Measurements from ENCODE around the gene A3GALT2.

Gene A3GALT2

DNA sequence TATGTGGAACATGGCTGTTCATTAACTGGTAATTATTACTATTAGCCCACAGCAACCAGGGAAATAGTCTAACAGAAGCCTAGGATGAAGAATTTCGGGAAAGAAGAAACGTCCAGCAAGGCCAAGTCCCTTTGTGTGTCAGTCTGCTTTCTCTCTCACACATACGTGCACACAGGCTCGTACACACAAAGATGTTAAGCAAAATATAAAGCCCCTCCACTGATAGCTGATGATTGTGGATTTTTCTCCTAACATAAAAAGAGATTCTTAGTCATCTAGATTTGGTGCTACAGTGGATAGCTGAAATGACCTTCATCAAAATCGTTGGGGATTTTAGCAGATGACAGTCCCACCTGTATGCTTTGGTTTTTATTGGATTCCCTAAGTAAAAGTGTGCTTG lies 42.1 kb upstream of the A3GALT2 start:
- peaks cover 0 to 13% of the 10 kb centered on the region in 2 donors for H3K4me1 ChIP-seq (ENCODE audit: control insufficient read depth in 2 of 2, insufficient read depth in 2 of 2, low read length in 2 of 2)
- no peak overlapping the region for H3K4me3 ChIP-seq (ENCODE audit: low read length in 2 of 2)
- no peak overlapping the region for H3K27ac ChIP-seq (ENCODE audit: low read depth in 2 of 2, low read length in 2 of 2)
- no peaks in the 10 kb centered on the region for H3K36me3 ChIP-seq (ENCODE audit: control insufficient read depth in 2 of 2, insufficient read depth in 2 of 2, low read length in 2 of 2)
- H3K27me3 ChIP-seq (ENCODE audit: control insufficient read depth in 2 of 2, insufficient read depth in 2 of 2, low read length in 2 of 2): no peaks in the 10 kb centered on the region
- no peaks in the 10 kb centered on the region for H3K9me3 ChIP-seq (ENCODE audit: control insufficient read depth in 2 of 2, low read length in 2 of 2)
- no peak overlapping the region for H3K9ac ChIP-seq (ENCODE audit: low read depth in 1 of 2, low read length in 2 of 2)

DNA sequence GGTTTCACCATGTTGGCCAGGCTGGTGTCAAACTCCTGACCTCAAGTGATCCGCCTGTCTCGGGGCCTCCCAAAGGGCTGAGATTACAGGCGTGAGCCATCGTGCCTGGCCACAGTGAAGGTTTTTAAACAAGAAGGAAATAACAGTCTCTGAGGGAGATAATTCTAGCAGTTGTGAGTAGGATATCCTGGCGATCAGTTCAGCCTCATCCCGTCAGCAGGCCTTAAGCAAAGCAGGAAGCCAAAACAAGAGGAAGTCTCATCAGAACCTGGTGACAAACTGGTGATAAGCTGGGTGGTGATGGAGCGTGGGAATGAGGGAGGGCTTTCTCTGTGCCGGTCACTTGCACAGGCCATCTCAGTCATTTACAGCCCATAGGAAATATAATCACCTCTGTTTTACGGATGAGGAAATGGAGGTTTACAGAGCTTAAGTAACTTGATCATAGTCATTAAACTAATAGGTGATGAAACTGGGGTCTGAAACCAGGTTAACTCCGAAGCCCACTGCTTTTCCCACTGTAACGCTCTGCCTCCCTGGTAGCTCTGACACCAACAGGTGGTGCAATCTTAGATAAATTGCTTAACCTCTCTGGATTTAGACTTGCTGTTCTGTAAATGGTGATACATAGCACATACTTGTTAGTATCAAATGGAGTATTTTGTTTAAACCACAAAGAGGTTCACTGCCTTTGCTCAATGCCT lies 40.8 kb upstream of the A3GALT2 start:
- H3K27me3 ChIP-seq (ENCODE audit: control insufficient read depth in 2 of 2, insufficient read depth in 2 of 2, low read length in 2 of 2): no peaks in the 10 kb centered on the region
- no peaks in the 10 kb centered on the region for H3K36me3 ChIP-seq (ENCODE audit: control insufficient read depth in 2 of 2, insufficient read depth in 2 of 2, low read length in 2 of 2)
- H3K4me1 ChIP-seq (ENCODE audit: control insufficient read depth in 2 of 2, insufficient read depth in 2 of 2, low read length in 2 of 2): peaks cover 0 to 7% of the 10 kb centered on the region in 2 donors
- no peak overlapping the region for H3K4me3 ChIP-seq (ENCODE audit: low read length in 2 of 2)
- H3K27ac ChIP-seq (ENCODE audit: low read depth in 2 of 2, low read length in 2 of 2): no peak overlapping the region
- no peaks in the 10 kb centered on the region for H3K9me3 ChIP-seq (ENCODE audit: control insufficient read depth in 2 of 2, low read length in 2 of 2)
- no peak overlapping the region for H3K9ac ChIP-seq (ENCODE audit: low read depth in 1 of 2, low read length in 2 of 2)

DNA sequence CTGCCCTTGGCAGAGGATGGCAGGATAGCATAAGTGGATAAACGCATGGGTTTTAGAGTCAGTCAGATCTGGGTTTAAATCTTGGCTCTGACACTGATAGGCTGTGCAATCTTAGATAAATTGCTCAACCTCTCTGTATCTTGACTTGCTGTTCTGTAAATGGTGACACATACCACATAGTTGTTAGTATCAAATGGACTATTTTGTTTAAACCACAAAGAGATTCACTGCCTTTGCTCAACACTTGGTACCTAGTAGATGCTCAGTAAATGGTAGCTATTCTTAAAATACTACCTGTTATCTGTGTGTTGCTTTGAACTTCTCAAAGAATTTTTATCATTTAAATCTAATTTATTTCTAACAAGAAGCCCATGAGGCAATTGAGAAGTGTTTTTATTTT lies 39.5 kb upstream of the A3GALT2 start:
- Histone ChIP-seq H3K27me3 (ENCODE audit: control insufficient read depth in 2 of 2, insufficient read depth in 2 of 2, low read length in 2 of 2) (no peaks in the 10 kb centered on the region), H3K4me1 (ENCODE audit: control insufficient read depth in 2 of 2, insufficient read depth in 2 of 2, low read length in 2 of 2) (peaks cover 0 to 5% of the 10 kb centered on the region in 2 donors), H3K27ac (ENCODE audit: low read depth in 2 of 2, low read length in 2 of 2) (no peak overlapping the region), H3K9me3 (ENCODE audit: control insufficient read depth in 2 of 2, low read length in 2 of 2) (no peaks in the 10 kb centered on the region), H3K36me3 (ENCODE audit: control insufficient read depth in 2 of 2, insufficient read depth in 2 of 2, low read length in 2 of 2) (no peaks in the 10 kb centered on the region), H3K4me3 (ENCODE audit: low read length in 2 of 2) (no peak overlapping the region), H3K9ac (ENCODE audit: low read depth in 1 of 2, low read length in 2 of 2) (no peak overlapping the region)

- no peaks in the 10 kb centered on the region for H3K27me3 ChIP-seq (ENCODE audit: control insufficient read depth in 2 of 2, insufficient read depth in 2 of 2, low read length in 2 of 2)
- no peak overlapping the region for H3K4me3 ChIP-seq (ENCODE audit: low read length in 2 of 2)
- H3K36me3 ChIP-seq (ENCODE audit: control insufficient read depth in 2 of 2, insufficient read depth in 2 of 2, low read length in 2 of 2): no peaks in the 10 kb centered on the region
- peaks cover 0 to 5% of the 10 kb centered on the region in 2 donors for H3K4me1 ChIP-seq (ENCODE audit: control insufficient read depth in 2 of 2, insufficient read depth in 2 of 2, low read length in 2 of 2)
- no peaks in the 10 kb centered on the region for H3K9me3 ChIP-seq (ENCODE audit: control insufficient read depth in 2 of 2, low read length in 2 of 2)
- no peak overlapping the region for H3K27ac ChIP-seq (ENCODE audit: low read depth in 2 of 2, low read length in 2 of 2)
- H3K9ac ChIP-seq (ENCODE audit: low read depth in 1 of 2, low read length in 2 of 2): no peak overlapping the region
These were observed 39.0 kb upstream of the A3GALT2 start for GRCh38 chr1:33359931-33360330.

DNA sequence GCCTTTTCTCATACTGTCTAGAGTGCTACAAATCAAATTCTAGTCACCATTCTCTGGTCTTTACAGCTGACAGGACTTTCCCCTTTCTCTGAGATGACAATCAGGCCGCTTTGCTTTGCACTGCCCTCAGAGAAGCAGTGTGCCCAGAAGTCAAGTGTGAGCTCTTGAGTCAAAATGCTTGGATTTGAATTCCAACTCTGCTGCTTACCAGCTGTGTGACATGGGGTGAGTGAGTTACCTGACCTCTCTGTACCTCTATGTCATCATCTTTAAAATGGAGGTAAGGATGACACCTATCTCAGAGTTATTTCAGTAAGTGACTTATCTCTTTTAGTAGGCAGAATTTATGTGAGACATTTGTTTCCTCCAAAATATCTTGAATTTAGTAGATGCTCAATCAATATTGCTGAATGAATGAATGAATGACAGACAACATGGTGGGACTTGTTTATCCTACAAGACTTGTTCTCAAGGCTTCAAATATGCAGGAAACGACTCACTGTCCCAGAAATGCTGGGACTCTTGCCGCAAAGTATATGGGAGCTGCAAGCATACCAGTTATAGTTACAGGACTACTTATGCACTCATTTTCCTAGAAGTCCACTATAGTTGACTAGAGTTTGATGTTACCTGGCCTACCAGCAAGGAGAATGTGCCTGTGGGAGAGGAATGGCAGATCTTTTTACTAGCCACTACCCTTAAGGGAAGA lies 38.1 kb upstream of the A3GALT2 start:
- Histone ChIP-seq H3K9me3 (ENCODE audit: control insufficient read depth in 2 of 2, low read length in 2 of 2) (no peaks in the 10 kb centered on the region), H3K4me1 (ENCODE audit: control insufficient read depth in 2 of 2, insufficient read depth in 2 of 2, low read length in 2 of 2) (no peaks in the 10 kb centered on the region), H3K27me3 (ENCODE audit: control insufficient read depth in 2 of 2, insufficient read depth in 2 of 2, low read length in 2 of 2) (no peaks in the 10 kb centered on the region), H3K36me3 (ENCODE audit: control insufficient read depth in 2 of 2, insufficient read depth in 2 of 2, low read length in 2 of 2) (no peaks in the 10 kb centered on the region), H3K27ac (ENCODE audit: low read depth in 2 of 2, low read length in 2 of 2) (no peak overlapping the region), H3K9ac (ENCODE audit: low read depth in 1 of 2, low read length in 2 of 2) (no peak overlapping the region), H3K4me3 (ENCODE audit: low read length in 2 of 2) (no peak overlapping the region)

DNA sequence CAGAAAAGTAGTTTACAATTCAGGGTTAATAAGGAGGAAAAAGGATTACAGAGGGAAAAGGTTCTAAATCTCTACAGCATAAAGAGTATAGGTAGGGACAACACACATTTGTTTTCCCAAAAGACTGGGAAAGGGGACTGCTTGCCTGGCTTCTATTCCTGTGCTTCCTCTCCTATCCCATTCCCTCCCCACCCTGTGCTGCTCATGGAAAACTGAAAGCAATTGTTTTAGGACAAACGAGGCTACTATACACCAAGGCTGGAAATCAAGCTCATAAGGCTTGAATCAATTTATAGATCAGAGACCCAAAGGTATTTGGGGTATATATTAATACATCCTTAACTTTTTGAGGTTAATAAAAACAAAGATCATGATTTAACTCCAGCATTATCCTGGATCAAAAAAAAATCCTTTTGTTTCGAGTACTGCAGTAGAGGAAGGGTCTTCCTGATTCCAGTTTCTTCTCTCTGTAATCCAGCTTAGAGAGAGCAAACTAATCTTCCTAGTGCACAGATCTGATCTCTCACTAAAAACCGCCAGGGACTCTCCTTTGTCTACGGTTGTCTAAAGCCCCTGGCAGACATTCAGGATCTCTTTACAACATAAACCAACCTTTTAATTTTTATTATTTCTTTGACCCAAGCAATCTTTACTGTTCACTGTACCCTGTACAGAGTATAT lies 37.4 kb upstream of the A3GALT2 start:
- H3K4me1 ChIP-seq (ENCODE audit: control insufficient read depth in 2 of 2, insufficient read depth in 2 of 2, low read length in 2 of 2): no peaks in the 10 kb centered on the region
- no peak overlapping the region for H3K27ac ChIP-seq (ENCODE audit: low read depth in 2 of 2, low read length in 2 of 2)
- H3K36me3 ChIP-seq (ENCODE audit: control insufficient read depth in 2 of 2, insufficient read depth in 2 of 2, low read length in 2 of 2): no peaks in the 10 kb centered on the region
- H3K9me3 ChIP-seq (ENCODE audit: control insufficient read depth in 2 of 2, low read length in 2 of 2): no peaks in the 10 kb centered on the region
- H3K27me3 ChIP-seq (ENCODE audit: control insufficient read depth in 2 of 2, insufficient read depth in 2 of 2, low read length in 2 of 2): no peaks in the 10 kb centered on the region
- H3K4me3 ChIP-seq (ENCODE audit: low read length in 2 of 2): no peak overlapping the region
- H3K9ac ChIP-seq (ENCODE audit: low read depth in 1 of 2, low read length in 2 of 2): no peak overlapping the region

GRCh38 chr1:33357099-33357498 lies 36.2 kb upstream of the A3GALT2 start:
- H3K27ac ChIP-seq (ENCODE audit: low read depth in 2 of 2, low read length in 2 of 2): no peak overlapping the region
- H3K9ac ChIP-seq (ENCODE audit: low read depth in 1 of 2, low read length in 2 of 2): no peak overlapping the region
- H3K27me3 ChIP-seq (ENCODE audit: control insufficient read depth in 2 of 2, insufficient read depth in 2 of 2, low read length in 2 of 2): no peaks in the 10 kb centered on the region
- H3K9me3 ChIP-seq (ENCODE audit: control insufficient read depth in 2 of 2, low read length in 2 of 2): no peaks in the 10 kb centered on the region
- no peaks in the 10 kb centered on the region for H3K36me3 ChIP-seq (ENCODE audit: control insufficient read depth in 2 of 2, insufficient read depth in 2 of 2, low read length in 2 of 2)
- no peak overlapping the region for H3K4me3 ChIP-seq (ENCODE audit: low read length in 2 of 2)
- no peaks in the 10 kb centered on the region for H3K4me1 ChIP-seq (ENCODE audit: control insufficient read depth in 2 of 2, insufficient read depth in 2 of 2, low read length in 2 of 2)

DNA sequence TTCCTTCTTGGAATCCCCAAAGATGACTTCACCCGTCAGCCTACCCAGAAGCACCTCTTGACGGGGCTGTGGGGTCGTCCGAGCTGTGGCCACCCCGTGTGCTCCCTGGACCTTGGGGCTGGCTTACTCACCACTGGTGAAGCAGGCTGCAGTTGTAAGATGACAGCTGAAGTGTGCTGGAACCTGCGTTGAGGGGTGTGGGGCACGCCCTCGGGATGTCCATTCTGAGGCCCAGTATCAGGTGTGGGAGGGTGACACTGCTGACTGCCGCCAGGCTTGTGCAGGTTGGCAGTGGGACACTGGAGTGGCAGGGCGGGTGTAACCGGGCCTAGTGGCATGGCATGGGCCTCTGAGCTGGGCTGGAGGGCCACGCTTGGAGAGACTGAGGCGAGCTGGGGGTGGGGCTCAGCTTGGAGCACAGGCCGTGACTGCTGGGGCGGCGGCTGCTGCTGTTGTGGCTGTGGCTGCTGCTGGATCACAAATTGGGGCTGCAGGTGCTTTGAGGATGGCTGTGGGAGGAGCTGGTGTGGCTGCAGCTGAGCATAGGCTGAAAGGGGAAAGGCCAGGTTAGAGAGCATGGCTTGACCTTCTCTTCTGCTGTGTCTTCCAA lies 33.9 kb upstream of the A3GALT2 start:
- H3K27ac ChIP-seq (ENCODE audit: low read depth in 2 of 2, low read length in 2 of 2): no peak overlapping the region
- no peak overlapping the region for H3K4me3 ChIP-seq (ENCODE audit: low read length in 2 of 2)
- peaks cover 4 to 5% of the 10 kb centered on the region in 2 donors for H3K4me1 ChIP-seq (ENCODE audit: control insufficient read depth in 2 of 2, insufficient read depth in 2 of 2, low read length in 2 of 2)
- H3K9ac ChIP-seq (ENCODE audit: low read depth in 1 of 2, low read length in 2 of 2): no peak overlapping the region
- H3K36me3 ChIP-seq (ENCODE audit: control insufficient read depth in 2 of 2, insufficient read depth in 2 of 2, low read length in 2 of 2): no peaks in the 10 kb centered on the region
- no peaks in the 10 kb centered on the region for H3K27me3 ChIP-seq (ENCODE audit: control insufficient read depth in 2 of 2, insufficient read depth in 2 of 2, low read length in 2 of 2)
- no peaks in the 10 kb centered on the region for H3K9me3 ChIP-seq (ENCODE audit: control insufficient read depth in 2 of 2, low read length in 2 of 2)

DNA sequence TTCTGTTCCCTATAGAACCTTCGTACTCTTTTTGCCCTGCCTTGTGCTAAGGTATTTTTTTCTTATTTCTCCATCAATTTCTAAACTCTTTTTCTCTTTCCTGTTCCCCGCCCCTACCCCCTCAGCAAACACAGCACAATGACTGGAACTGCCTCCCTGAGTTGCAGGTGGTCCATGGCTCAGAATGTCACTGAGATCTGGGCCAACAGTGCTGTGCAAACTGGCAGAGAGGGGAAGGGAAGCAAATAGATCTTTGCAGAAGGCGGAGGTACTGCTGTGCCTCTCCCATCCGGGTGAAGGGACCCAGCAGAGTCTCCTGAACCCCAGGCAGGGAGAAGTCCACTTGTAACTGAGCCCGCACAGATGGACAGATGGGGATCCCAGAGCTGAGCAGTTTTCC lies 32.6 kb upstream of the A3GALT2 start:
- H3K4me3 ChIP-seq (ENCODE audit: low read length in 2 of 2): no peak overlapping the region
- no peak overlapping the region for H3K9ac ChIP-seq (ENCODE audit: low read depth in 1 of 2, low read length in 2 of 2)
- H3K36me3 ChIP-seq (ENCODE audit: control insufficient read depth in 2 of 2, insufficient read depth in 2 of 2, low read length in 2 of 2): no peaks in the 10 kb centered on the region
- H3K27me3 ChIP-seq (ENCODE audit: control insufficient read depth in 2 of 2, insufficient read depth in 2 of 2, low read length in 2 of 2): no peaks in the 10 kb centered on the region
- H3K9me3 ChIP-seq (ENCODE audit: control insufficient read depth in 2 of 2, low read length in 2 of 2): no peaks in the 10 kb centered on the region
- no peak overlapping the region for H3K27ac ChIP-seq (ENCODE audit: low read depth in 2 of 2, low read length in 2 of 2)
- peaks cover 4 to 6% of the 10 kb centered on the region in 2 donors for H3K4me1 ChIP-seq (ENCODE audit: control insufficient read depth in 2 of 2, insufficient read depth in 2 of 2, low read length in 2 of 2)

DNA sequence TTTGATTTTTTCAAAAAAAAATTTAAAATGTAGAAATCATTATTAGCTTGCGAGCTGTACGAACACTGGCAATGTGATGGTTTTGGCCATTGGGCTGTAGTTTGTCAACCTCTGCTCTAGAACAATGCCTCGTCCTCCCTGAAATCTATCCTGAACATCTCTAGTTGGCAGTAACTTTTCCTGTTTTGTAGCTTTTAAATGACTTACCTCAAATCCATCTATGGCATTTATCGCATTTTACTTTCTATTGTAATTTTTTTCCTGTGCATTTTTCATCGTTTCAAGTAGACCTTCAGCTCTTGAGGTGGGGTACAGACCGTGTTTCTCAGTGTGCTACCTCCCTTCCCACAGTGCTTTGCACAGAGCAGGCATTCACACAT lies 30.4 kb upstream of the A3GALT2 start:
- Histone ChIP-seq H3K27ac (ENCODE audit: low read depth in 2 of 2, low read length in 2 of 2) (no peak overlapping the region), H3K27me3 (ENCODE audit: control insufficient read depth in 2 of 2, insufficient read depth in 2 of 2, low read length in 2 of 2) (no peaks in the 10 kb centered on the region), H3K4me1 (ENCODE audit: control insufficient read depth in 2 of 2, insufficient read depth in 2 of 2, low read length in 2 of 2) (peaks cover 25 to 28% of the 10 kb centered on the region in 2 donors)

More for the DNA sequence above, 30.4 kb upstream of the A3GALT2 start:
- Histone ChIP-seq H3K9ac (ENCODE audit: low read depth in 1 of 2, low read length in 2 of 2) (no peak overlapping the region), H3K4me3 (ENCODE audit: low read length in 2 of 2) (no peak overlapping the region), H3K9me3 (ENCODE audit: control insufficient read depth in 2 of 2, low read length in 2 of 2) (no peaks in the 10 kb centered on the region), H3K36me3 (ENCODE audit: control insufficient read depth in 2 of 2, insufficient read depth in 2 of 2, low read length in 2 of 2) (no peaks in the 10 kb centered on the region)
